HCT116 (cell line): ENCODE data around the gene PODNL1.
"Not testable (repeated sequence)": the region's sequence is repeated elsewhere in the genome, so short reads cannot be mapped to it uniquely, and the experiment has no call there.

Experiments used
- ATF3 ChIP-seq: IDR thresholded peaks from 2 replicates; pipeline ENCODE4 v1.6.1; 2012
- JUND ChIP-seq: IDR thresholded peaks from 2 replicates; pipeline ENCODE4 v1.6.1; 2012
- POLR2A ChIP-seq: IDR thresholded peaks from 2 replicates; pipeline ENCODE4 v1.7.0; 2011; ENCODE audit warnings: borderline replicate concordance; ENCODE audit not compliant: insufficient read depth, insufficient read length; ENCODE audit errors: extremely low read depth
- SP1 ChIP-seq: IDR thresholded peaks from 2 replicates; pipeline ENCODE4 v1.6.1; 2012; ENCODE audit warnings: low read depth
- SRF ChIP-seq: IDR thresholded peaks from 2 replicates; pipeline ENCODE4 v1.6.1; 2012; ENCODE audit warnings: low read depth
- YY1 ChIP-seq: IDR thresholded peaks from 2 replicates; pipeline ENCODE4 v1.6.1; 2011; ENCODE audit warnings: low read length, low read depth, moderate library complexity, mild to moderate bottlenecking; ENCODE audit not compliant: insufficient replicate concordance; ENCODE audit errors: extremely low read depth
- ZFX ChIP-seq: fragments of 450-650 bp; IDR thresholded peaks from 2 replicates; pipeline ENCODE4 v1.6.1; 2017
- TF ChIP-seq, protein P1 (sequence below), 3 experiments: fragments of 200-600 bp in 1 of 3; sonication (generic) in 1 of 3; IDR thresholded peaks in 2 of 3; conservative IDR thresholded peaks in 1 of 3; 2 replicates each; pipeline ENCODE4 v1.5.1; 2012 to 2017; ENCODE audit warnings: low read depth in 2 of 3, low read length in 2 of 3, antibody characterized with exemption in 1 of 3, borderline replicate concordance in 1 of 3, control low read depth in 1 of 3, mild to moderate bottlenecking in 1 of 3, mixed read lengths in 1 of 3, mixed run types in 1 of 3, moderate library complexity in 1 of 3; ENCODE audit not compliant: insufficient read depth in 1 of 3

- TF ChIP-seq YY1, SP1, ATF3, POLR2A, JUND, SRF, ZFX: not testable (repeated sequence)
- TF ChIP-seq, protein P1, sequence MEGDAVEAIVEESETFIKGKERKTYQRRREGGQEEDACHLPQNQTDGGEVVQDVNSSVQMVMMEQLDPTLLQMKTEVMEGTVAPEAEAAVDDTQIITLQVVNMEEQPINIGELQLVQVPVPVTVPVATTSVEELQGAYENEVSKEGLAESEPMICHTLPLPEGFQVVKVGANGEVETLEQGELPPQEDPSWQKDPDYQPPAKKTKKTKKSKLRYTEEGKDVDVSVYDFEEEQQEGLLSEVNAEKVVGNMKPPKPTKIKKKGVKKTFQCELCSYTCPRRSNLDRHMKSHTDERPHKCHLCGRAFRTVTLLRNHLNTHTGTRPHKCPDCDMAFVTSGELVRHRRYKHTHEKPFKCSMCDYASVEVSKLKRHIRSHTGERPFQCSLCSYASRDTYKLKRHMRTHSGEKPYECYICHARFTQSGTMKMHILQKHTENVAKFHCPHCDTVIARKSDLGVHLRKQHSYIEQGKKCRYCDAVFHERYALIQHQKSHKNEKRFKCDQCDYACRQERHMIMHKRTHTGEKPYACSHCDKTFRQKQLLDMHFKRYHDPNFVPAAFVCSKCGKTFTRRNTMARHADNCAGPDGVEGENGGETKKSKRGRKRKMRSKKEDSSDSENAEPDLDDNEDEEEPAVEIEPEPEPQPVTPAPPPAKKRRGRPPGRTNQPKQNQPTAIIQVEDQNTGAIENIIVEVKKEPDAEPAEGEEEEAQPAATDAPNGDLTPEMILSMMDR (IDR thresholded peaks at IDR 0.05 in 2 of 3, conservative IDR thresholded peaks at IDR 0.05 in 1 of 3; ENCODE audit: borderline replicate concordance in 1 of 3, insufficient read depth in 1 of 3, low read depth in 2 of 3, low read length in 2 of 3) = not testable (repeated sequence)
Measured at GRCh38 chr19:13973479-13973878, 35.3 kb upstream of the PODNL1 start.
